ENCODE data around the gene MATN4. TPM values are rescaled to one million over a fixed set of nuclear protein-coding genes. Genes with fewer than 3 reads are reported as not detected.

Gene MATN4
- total RNA-seq, 2 experiments from 2014 or later, result 0.35 to 0.48 TPM

DNA sequence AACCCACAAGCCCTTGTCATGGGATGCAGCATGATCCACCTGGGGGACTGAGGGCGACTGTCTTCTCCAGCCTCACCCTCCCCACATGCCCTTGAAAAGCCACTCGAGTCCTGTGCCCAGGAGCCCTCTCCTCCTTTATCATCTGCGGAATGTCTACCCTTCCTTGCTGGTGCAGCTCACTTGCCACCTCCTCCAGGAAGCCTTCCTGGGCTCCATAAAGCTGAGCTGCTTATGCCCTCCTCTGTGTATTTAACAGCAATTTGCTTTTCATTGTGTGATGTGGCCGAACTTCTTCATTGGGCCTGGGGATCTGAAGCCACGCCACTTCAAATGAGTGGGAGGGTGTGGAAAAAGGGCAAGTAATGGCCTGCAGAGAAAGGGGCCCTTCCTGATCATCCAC lies 19.2 kb downstream of the MATN4 start:
- Mint-ChIP-seq H3K4me3 (no peak overlapping the region), H3K4me1 (peaks cover under 1% of the 10 kb centered on the region), H3K9me3 (ENCODE audit: low read depth) (no peaks in the 10 kb centered on the region), H3K27ac (no peak overlapping the region), H3K27me3 (peaks cover 23% of the 10 kb centered on the region), H3K36me3 (ENCODE audit: low read depth) (no peaks in the 10 kb centered on the region)
- DNase-seq (no peak), ATAC-seq (no peak)
- intact Hi-C loops (cut with DNase I, micrococcal nuclease), result no loop called here
- ChIA-PET POLR2A (no interaction called here), CTCF (interaction anchor here (0.8 to 6.4 kb wide), 3 partner anchors 14 to 191 kb away, joined by 3 to 102 read pairs (median 7); no protein-coding TSS in a partner anchor)

DNA sequence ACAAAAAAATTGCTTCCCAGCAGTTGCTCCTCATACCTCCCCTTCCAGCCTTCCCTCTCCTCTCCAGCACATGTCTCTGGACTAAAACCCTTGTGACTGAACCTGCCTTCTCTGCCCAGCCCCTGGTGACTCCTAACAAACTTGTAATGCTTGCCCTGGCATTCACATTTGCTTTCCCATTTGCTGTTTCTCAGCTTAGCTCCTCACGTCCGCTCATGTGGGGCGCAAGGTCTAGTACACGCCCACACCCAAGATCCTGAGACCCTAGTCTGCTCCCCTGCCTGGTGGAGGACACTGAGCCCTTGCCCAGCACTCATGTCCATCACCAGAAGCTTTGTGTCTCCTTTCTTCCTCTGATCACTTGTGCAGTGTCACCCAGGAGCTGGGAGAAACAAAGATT lies 19.7 kb downstream of the MATN4 start:
- H3K9me3 Mint-ChIP-seq (ENCODE audit: low read depth), result no peaks in the 10 kb centered on the region
- H3K27me3 Mint-ChIP-seq, result peaks cover 26% of the 10 kb centered on the region
- H3K4me3 Mint-ChIP-seq, result no peak overlapping the region
- DNase-seq (no peak), ATAC-seq (no peak)
- intact Hi-C loops (cut with DNase I, micrococcal nuclease), result no loop called here
- ChIA-PET POLR2A (no interaction called here), CTCF (interaction anchor here (0.6 to 1.5 kb wide), 4 partner anchors 12 to 244 kb away, joined by 3 to 7 read pairs (median 4); no protein-coding TSS in a partner anchor)
- no peak overlapping the region for H3K27ac Mint-ChIP-seq
- no peaks in the 10 kb centered on the region for H3K4me1 Mint-ChIP-seq
- H3K36me3 Mint-ChIP-seq (ENCODE audit: low read depth), result no peaks in the 10 kb centered on the region

DNA sequence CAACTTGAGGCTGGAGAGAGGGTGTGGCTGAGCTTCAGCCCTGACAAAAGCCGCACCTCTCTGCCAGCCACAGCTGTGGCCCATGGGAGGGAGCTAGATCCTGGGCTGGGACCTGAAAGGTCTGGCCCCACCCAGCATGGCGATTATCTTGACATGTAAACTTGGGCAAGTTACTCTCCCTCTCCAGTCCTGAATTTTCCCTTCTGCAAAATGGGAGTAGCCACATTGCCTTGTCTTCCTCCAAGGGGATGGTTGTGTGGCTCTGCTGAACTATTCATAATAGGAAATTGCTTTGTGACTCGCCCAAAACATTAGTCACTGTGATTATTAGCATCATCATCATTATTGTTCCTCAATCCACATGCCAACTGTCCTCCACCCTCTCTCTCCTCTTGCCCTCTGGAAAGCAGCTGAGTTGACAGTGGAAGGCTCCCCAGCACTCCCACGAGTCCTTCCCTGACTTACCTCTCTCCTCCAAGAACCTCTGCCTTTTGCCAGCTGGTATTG lies 24.5 kb downstream of the MATN4 start:
- Mint-ChIP-seq H3K27me3 (peaks cover 25% of the 10 kb centered on the region), H3K27ac (no peak overlapping the region), H3K9me3 (ENCODE audit: low read depth) (no peaks in the 10 kb centered on the region), H3K4me3 (no peak overlapping the region), H3K36me3 (ENCODE audit: low read depth) (no peaks in the 10 kb centered on the region), H3K4me1 (no peaks in the 10 kb centered on the region)
- DNase-seq, result no peak
- ATAC-seq, result no peak
- POLR2A ChIA-PET, result interaction anchor here (0.6 kb wide), 1 partner anchor 118 kb away, joined by 6 read pairs; no protein-coding TSS in a partner anchor
- CTCF ChIA-PET, result interaction anchor here (0.7 to 1.1 kb wide), 4 partner anchors 10 to 189 kb away, joined by 3 to 11 read pairs (median 3); no protein-coding TSS in a partner anchor
- intact Hi-C loops (cut with DNase I, micrococcal nuclease), result no loop called here

DNA sequence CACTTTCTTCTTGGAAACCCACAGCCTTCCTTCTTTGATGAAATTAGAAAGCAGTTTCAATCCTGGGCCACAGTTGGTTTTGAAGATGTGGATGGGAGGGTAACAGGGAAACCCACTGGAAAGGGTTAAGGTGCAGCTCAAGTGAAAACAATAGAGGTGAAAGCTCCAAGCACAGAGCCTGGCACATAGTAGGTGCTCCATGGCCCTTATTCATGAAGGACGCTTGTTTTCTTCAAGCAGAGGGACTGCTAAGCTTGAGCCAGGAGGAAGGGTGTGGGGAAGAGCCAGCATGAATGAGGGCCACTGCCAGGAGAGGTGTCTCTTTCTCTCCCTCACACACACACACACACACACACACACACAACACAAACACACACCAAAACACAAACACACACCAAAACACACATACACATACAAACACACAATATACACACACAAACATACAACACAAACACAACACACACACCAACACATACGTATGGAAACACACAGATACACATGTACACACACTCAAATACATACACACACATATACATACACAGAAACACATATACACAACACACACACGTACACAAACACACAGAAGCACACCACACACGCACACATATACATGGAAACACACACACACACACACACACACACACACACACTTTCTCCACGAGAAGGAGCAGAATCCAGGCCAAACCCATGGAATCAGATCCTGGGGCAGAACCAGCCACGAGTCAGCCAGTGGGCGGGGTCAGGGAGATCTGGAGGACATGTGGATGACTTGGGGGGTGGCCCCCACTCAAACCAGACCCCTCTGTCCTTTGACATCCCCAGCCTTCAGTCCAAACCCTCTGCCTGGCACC lies 25.2 kb downstream of the MATN4 start:
- ATAC-seq (no peak), DNase-seq (no peak)
- no peaks in the 10 kb centered on the region for H3K36me3 Mint-ChIP-seq (ENCODE audit: low read depth)
- ChIA-PET POLR2A (interaction anchor here (0.6 kb wide), 1 partner anchor 117 kb away, joined by 6 read pairs; no protein-coding TSS in a partner anchor), CTCF (interaction anchor here (0.7 to 1.9 kb wide), 2 partner anchors 11 to 188 kb away, joined by 3 to 4 read pairs; no protein-coding TSS in a partner anchor)
- H3K4me1 Mint-ChIP-seq, result no peaks in the 10 kb centered on the region
- H3K4me3 Mint-ChIP-seq, result no peak overlapping the region
- intact Hi-C loops (cut with DNase I, micrococcal nuclease), result no loop called here
- no peak overlapping the region for H3K27ac Mint-ChIP-seq
- no peaks in the 10 kb centered on the region for H3K9me3 Mint-ChIP-seq (ENCODE audit: low read depth)
- peaks cover 25% of the 10 kb centered on the region for H3K27me3 Mint-ChIP-seq

DNA sequence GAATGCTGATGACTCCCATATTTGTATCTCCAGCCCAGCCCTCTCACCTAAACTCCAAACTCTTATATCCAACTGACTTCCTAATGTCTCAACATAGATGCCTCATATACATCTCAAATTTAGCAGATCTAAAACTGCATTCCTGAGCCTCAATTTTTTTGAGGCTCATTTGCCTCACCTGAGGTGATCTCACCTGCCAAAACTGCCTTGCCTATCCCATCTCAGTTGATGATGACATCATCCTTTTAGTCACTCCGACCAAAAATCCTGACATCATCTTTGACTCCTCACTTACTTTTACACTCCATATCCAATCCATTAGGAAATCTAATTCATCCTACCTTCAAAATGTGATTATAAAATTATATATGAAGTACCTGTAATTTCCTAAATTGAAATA lies 28.1 kb downstream of the MATN4 start:
- CTCF ChIA-PET, result interaction anchor here (1.0 to 2.0 kb wide), 4 partner anchors 10 to 40 kb away, joined by 3 to 9 read pairs (median 6); no protein-coding TSS in a partner anchor
- no peaks in the 10 kb centered on the region for H3K4me1 Mint-ChIP-seq

DNA sequence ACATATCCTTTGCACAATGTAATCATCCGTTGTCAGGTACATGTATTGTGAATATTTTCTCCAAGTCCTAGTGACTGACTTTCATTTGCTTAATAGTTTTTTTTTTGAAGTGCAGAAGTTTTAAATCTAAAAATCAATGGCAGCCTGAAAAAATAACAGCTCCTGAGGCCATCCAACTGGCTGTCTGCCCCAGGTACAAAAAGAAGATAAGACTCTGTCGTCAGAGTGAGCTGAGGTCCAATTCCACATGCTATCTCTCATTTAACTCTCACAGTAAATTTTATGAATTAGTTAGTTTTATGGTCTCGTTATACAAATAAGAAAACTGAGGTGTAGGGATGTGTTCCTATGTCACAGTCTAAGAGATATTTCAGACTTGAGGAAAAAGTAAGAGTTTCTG lies 32.8 kb downstream of the MATN4 start:
- ATAC-seq (no peak), DNase-seq (no peak)
- peaks cover 32% of the 10 kb centered on the region for H3K27me3 Mint-ChIP-seq
- no peaks in the 10 kb centered on the region for H3K4me1 Mint-ChIP-seq
- no peaks in the 10 kb centered on the region for H3K9me3 Mint-ChIP-seq (ENCODE audit: low read depth)
- no peaks in the 10 kb centered on the region for H3K36me3 Mint-ChIP-seq (ENCODE audit: low read depth)
- ChIA-PET CTCF (no interaction called here), POLR2A (no interaction called here)
- intact Hi-C loops (cut with DNase I, micrococcal nuclease), result no loop called here
- no peak overlapping the region for H3K27ac Mint-ChIP-seq
- H3K4me3 Mint-ChIP-seq, result no peak overlapping the region

More for the DNA sequence above, 28.1 kb downstream of the MATN4 start:
- intact Hi-C loops (cut with DNase I, micrococcal nuclease), result no loop called here
- no peak overlapping the region for H3K4me3 Mint-ChIP-seq
- POLR2A ChIA-PET, result no interaction called here
- no peak for DNase-seq
- H3K36me3 Mint-ChIP-seq (ENCODE audit: low read depth), result no peaks in the 10 kb centered on the region
- H3K9me3 Mint-ChIP-seq (ENCODE audit: low read depth), result no peaks in the 10 kb centered on the region
- ATAC-seq, result no peak
- H3K27me3 Mint-ChIP-seq, result peaks cover 34% of the 10 kb centered on the region
- H3K27ac Mint-ChIP-seq, result no peak overlapping the region

DNA sequence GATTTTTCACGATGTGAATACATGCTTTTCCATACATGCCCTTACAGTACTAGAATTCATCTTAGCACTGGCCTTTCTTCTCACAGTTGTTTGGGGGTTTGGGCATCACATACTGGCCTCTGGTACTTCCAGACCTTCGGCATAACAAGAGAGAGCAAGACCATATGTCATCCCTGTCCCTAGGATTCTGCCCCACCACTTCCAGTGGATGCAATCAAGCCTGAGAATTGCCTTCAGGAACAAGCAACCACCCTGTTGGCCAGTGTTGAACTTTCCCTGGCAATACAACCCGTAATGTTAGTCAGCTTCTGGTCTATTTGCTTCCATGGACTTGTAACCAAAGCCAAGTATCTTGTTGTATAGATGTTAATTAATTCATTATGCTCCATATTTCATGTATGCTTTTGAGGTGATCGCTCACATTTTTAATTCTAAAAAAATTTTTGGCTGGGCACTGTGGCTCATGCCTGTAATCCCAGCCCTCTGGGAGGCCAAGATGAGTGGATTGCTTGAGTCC lies 38.3 kb downstream of the MATN4 start:
- Mint-ChIP-seq H3K27me3 (peaks cover 23% of the 10 kb centered on the region), H3K36me3 (ENCODE audit: low read depth) (no peaks in the 10 kb centered on the region), H3K27ac (no peak overlapping the region), H3K4me1 (no peaks in the 10 kb centered on the region), H3K4me3 (no peak overlapping the region), H3K9me3 (ENCODE audit: low read depth) (no peaks in the 10 kb centered on the region)
- ChIA-PET CTCF (interaction anchor here (1.2 kb wide), 1 partner anchor 78 kb away, joined by 4 read pairs; the partner anchor contains the start of gene SDC4), POLR2A (no interaction called here)
- no peak for DNase-seq
- intact Hi-C loops (cut with DNase I, micrococcal nuclease), result no loop called here
- no peak for ATAC-seq

DNA sequence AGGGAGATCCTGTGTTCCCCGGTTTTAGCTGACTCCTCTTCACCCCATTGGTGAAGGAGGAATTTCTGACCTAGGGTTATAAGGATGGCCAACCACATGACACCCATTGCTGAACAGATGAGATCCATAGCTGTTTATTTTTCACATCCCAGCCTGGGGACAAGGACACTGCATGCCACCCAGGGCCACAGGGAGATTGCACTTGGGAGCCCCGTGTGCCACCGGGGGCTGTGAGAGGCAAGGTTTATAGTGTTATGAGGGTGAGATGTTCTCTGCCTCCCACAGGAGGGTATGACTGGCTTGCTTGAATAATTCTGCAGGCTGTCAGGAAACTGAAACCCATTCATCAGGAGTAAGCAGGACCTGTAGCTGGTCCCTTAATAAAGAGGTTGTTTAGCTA lies 39.0 kb downstream of the MATN4 start:
- Mint-ChIP-seq H3K9me3 (ENCODE audit: low read depth) (no peaks in the 10 kb centered on the region), H3K36me3 (ENCODE audit: low read depth) (no peaks in the 10 kb centered on the region), H3K27ac (no peak overlapping the region), H3K27me3 (peaks cover 26% of the 10 kb centered on the region), H3K4me1 (no peaks in the 10 kb centered on the region), H3K4me3 (no peak overlapping the region)
- DNase-seq, result no peak
- no peak for ATAC-seq
- POLR2A ChIA-PET, result no interaction called here
- intact Hi-C loops (cut with DNase I, micrococcal nuclease), result no loop called here
- CTCF ChIA-PET, result interaction anchor here (1.2 kb wide), 1 partner anchor 79 kb away, joined by 4 read pairs; the partner anchor contains the start of gene SDC4

DNA sequence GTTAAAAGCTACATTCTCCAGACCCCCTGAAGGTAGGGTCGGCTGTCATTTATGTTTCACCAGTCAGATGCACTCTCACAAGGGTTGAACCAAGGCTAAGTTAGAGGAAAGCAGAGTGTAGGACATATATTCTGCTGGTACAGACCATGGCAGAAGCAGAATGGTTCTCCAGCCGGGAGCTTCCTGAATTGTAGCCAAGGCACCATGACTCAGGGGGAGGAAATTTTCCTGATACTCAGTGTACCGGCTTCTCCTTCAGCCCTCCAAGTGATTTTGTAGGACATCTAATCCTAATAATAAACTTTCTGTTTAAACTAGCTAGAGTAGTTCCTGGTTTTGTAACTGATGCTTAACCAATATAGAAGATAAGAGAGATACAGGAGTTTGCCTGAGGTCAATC lies 39.6 kb downstream of the MATN4 start:
- POLR2A ChIA-PET, result no interaction called here
- Mint-ChIP-seq H3K36me3 (ENCODE audit: low read depth) (no peaks in the 10 kb centered on the region), H3K4me3 (no peak overlapping the region), H3K4me1 (no peaks in the 10 kb centered on the region), H3K27ac (no peak overlapping the region), H3K9me3 (ENCODE audit: low read depth) (no peaks in the 10 kb centered on the region), H3K27me3 (peaks cover 26% of the 10 kb centered on the region)
- DNase-seq (no peak), ATAC-seq (no peak)
- intact Hi-C loops (cut with DNase I, micrococcal nuclease), result no loop called here
- CTCF ChIA-PET, result interaction anchor here (1.2 kb wide), 1 partner anchor 80 kb away, joined by 4 read pairs; the partner anchor contains the start of gene SDC4

DNA sequence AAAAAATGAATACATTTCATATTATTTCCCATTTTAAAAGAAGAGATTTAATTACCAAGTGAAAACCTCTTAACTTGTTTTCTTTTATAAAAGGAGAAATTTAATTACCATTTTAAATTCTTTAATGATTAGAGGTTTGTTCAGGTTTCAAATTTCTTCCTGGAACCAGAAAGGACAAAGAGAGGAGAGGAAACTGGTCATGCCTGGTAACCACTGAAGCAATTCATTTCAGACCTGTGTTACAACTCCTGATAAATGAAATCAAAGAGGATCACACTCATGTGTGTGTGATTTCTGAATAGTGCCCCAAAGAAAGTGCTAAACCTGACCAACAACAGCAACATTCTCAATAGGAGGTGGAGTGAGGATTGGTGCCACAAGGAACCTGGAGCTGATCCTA lies 41.1 kb downstream of the MATN4 start:
- Mint-ChIP-seq H3K27me3 (peaks cover 23% of the 10 kb centered on the region), H3K4me1 (no peaks in the 10 kb centered on the region), H3K9me3 (ENCODE audit: low read depth) (no peaks in the 10 kb centered on the region), H3K4me3 (no peak overlapping the region), H3K27ac (no peak overlapping the region), H3K36me3 (ENCODE audit: low read depth) (no peaks in the 10 kb centered on the region)
- ChIA-PET POLR2A (no interaction called here), CTCF (no interaction called here)
- intact Hi-C loops (cut with DNase I, micrococcal nuclease), result no loop called here
- DNase-seq, result no peak
- no peak for ATAC-seq

DNA sequence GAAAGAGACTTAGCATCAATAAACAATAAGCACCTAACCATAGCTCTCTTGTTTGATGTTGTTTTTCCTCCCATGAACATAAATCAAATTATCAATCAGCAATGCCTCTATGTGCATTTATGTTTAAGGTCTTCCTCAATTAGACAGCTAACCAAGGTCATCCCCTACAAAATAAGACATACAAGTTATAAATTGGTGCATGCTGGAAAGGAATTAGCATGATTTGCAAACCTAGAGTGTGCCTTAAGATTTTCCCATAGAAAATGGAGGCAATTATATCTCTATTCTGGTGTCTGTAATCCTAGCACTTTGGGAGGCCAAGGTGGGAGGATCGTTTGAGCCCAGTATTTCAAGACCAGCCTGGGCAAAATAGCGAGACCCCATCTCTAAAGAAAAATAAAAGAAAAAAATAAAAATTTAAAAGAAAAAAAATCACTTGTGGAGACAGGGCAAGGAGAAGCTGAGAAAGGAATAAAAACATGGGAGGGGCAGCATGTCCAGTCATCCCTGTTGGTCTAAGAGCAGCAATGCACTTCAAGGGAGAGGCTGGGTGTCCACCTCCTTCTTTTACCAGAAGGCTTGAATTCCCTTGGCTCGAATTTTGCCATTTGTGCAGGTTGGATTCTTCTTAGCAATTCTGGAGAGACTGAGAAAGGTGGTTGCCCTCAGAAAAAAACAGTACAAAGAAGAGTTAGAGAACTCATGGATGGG lies 44.4 kb downstream of the MATN4 start:
- no peaks in the 10 kb centered on the region for H3K36me3 Mint-ChIP-seq (ENCODE audit: low read depth)
- no peak overlapping the region for H3K27ac Mint-ChIP-seq
- no peaks in the 10 kb centered on the region for H3K9me3 Mint-ChIP-seq (ENCODE audit: low read depth)
- DNase-seq (no peak), ATAC-seq (no peak)
- H3K27me3 Mint-ChIP-seq, result peaks cover 20% of the 10 kb centered on the region
- ChIA-PET CTCF (interaction anchor here (1.1 kb wide), 1 partner anchor 27 kb away, joined by 3 read pairs; no protein-coding TSS in a partner anchor), POLR2A (no interaction called here)
- H3K4me1 Mint-ChIP-seq, result no peaks in the 10 kb centered on the region
- intact Hi-C loops (cut with DNase I, micrococcal nuclease), result no loop called here
- H3K4me3 Mint-ChIP-seq, result no peak overlapping the region
